ENCODE measurements around the gene PNN. TPM values are rescaled to one million over a fixed set of nuclear protein-coding genes. Genes with fewer than 3 reads are reported as not detected.

The PNN gene
- total RNA-seq, 1 experiment from 2014 or later: 167 TPM

DNA sequence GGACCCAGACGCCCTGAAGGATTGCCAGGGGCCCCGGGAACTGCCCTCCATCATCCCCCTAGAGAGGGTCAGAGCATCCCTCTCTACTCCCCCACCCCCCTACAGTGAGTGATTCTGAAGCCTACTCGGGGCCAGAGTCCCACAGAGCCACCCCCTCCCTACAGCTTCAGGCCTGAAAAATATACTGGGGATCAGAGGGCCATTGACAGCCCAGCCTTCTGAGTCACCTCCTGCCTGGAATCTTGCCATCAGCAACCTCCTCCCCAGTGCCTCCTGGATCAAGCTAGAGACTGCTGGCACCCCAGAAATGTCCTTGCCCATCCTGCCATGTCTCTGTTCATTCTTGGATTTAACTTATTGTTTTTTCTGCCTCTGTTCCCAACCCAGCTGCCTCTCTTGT, 37.0 kb downstream of the PNN start:
- Histone ChIP-seq H2BK15ac (ENCODE audit: low read depth, low read length) (no peak overlapping the region), H3K23me2 (ENCODE audit: insufficient read length, low read depth, low read length, poor library complexity, severe bottlenecking) (no peaks in the 10 kb centered on the region), H2BK12ac (ENCODE audit: insufficient read length, low read depth, low read length) (no peak overlapping the region), H3K18ac (ENCODE audit: insufficient read length, low read depth, low read length) (no peak overlapping the region), H3T11ph (ENCODE audit: low read length) (no peak overlapping the region), H4K8ac (replicated peaks; ENCODE audit: insufficient read length, low read depth, low read length) (no peak overlapping the region), H3K79me1 (ENCODE audit: insufficient read depth, low read depth, low read length, poor library complexity, severe bottlenecking) (no peaks in the 10 kb centered on the region), H3K9me3 (ENCODE audit: control insufficient read depth, low read depth, low read length) (no peaks in the 10 kb centered on the region), H3K56ac (ENCODE audit: insufficient read length, low read depth, low read length) (no peak overlapping the region), H4K91ac (ENCODE audit: insufficient read length, low read depth, low read length) (no peak overlapping the region), H3K23ac (ENCODE audit: insufficient read length, low read depth, low read length) (no peak overlapping the region), H2BK20ac (ENCODE audit: low read depth, low read length, poor library complexity, severe bottlenecking) (no peak overlapping the region), H3K79me2 (ENCODE audit: insufficient read depth, low read length) (no peaks in the 10 kb centered on the region), H3K4ac (ENCODE audit: low read depth, low read length) (no peak overlapping the region), H3K27ac (ENCODE audit: insufficient read length, low read depth, low read length) (no peak overlapping the region), H2BK5ac (ENCODE audit: insufficient read length, low read length) (no peak overlapping the region), H3K14ac (ENCODE audit: insufficient read depth, low read length) (no peak overlapping the region), H4K20me1 (ENCODE audit: control insufficient read depth, insufficient read depth, insufficient read length) (no peaks in the 10 kb centered on the region), H4K5ac (ENCODE audit: insufficient read length, low read depth, low read length) (no peak overlapping the region), H3K4me1 (ENCODE audit: insufficient read depth, low read length) (no peaks in the 10 kb centered on the region), H2AFZ (ENCODE audit: low read length) (no peak overlapping the region), H2AK5ac (ENCODE audit: insufficient read length, low read length) (no peak overlapping the region), H3K27me3 (ENCODE audit: insufficient read depth, low read length) (no peaks in the 10 kb centered on the region), H3K9ac (ENCODE audit: extremely low read depth, insufficient read length, low read length) (no peak overlapping the region), H2BK120ac (ENCODE audit: low read depth, low read length, poor library complexity, severe bottlenecking) (no peak overlapping the region), H3K4me2 (ENCODE audit: insufficient read depth, insufficient read length, low read length) (no peak overlapping the region)
- WGBS (ENCODE audit: extremely low coverage, insufficient read length, low lambda C conversion rate): no CpG with 5 or more reads among the region's 3 CpGs
- Mint-ChIP-seq H3K27me3 (ENCODE audit: low read depth) (no peaks in the 10 kb centered on the region), H3K9me3 (no peaks in the 10 kb centered on the region), H3K4me1 (peaks cover 10 to 14% of the 10 kb centered on the region in 2 experiments), H3K27ac (peak overlapping the region in 1 of 3 experiments; percentile 74; a peak in 1 of 7 replicates), H3K4me3 (no peak overlapping the region), H3K36me3 (ENCODE audit: insufficient read depth in 1 of 3, low read depth in 3 of 3) (no peaks in the 10 kb centered on the region)
- TF ChIP-seq, protein P1, sequence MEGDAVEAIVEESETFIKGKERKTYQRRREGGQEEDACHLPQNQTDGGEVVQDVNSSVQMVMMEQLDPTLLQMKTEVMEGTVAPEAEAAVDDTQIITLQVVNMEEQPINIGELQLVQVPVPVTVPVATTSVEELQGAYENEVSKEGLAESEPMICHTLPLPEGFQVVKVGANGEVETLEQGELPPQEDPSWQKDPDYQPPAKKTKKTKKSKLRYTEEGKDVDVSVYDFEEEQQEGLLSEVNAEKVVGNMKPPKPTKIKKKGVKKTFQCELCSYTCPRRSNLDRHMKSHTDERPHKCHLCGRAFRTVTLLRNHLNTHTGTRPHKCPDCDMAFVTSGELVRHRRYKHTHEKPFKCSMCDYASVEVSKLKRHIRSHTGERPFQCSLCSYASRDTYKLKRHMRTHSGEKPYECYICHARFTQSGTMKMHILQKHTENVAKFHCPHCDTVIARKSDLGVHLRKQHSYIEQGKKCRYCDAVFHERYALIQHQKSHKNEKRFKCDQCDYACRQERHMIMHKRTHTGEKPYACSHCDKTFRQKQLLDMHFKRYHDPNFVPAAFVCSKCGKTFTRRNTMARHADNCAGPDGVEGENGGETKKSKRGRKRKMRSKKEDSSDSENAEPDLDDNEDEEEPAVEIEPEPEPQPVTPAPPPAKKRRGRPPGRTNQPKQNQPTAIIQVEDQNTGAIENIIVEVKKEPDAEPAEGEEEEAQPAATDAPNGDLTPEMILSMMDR (conservative IDR thresholded peaks at IDR 0.05): no peak
- DNase-seq: no peak

Data from H9 (cell line).